Parathyroid adenoma (tissue), 2 donors: ENCODE measurements around the gene ZNF610.

Experiments used
- H2AFZ ChIP-seq: fragments of 300-600 bp; sonication (generic); one replicate; pipeline ENCODE4 v1.7.0; 2017; ENCODE audit warnings: antibody characterized with exemption, mild to moderate bottlenecking
- H3K27ac ChIP-seq: fragments of 300-600 bp; sonication (generic); one replicate; pipeline ENCODE4 v1.7.0; 2017
- H3K27me3 ChIP-seq: fragments of 300-600 bp; sonication (generic); one replicate; pipeline ENCODE4 v1.7.0; 2017; ENCODE audit warnings: low read length; ENCODE audit not compliant: control insufficient read depth, insufficient read depth
- H3K36me3 ChIP-seq: fragments of 300-600 bp; sonication (generic); one replicate; pipeline ENCODE4 v1.7.0; 2017; ENCODE audit warnings: low read length; ENCODE audit not compliant: control insufficient read depth, insufficient read depth
- H3K4me1 ChIP-seq: fragments of 300-600 bp; sonication (generic); one replicate; pipeline ENCODE4 v1.7.0; 2017; ENCODE audit warnings: control low read depth
- H3K4me2 ChIP-seq: fragments of 300-600 bp; sonication (generic); one replicate; pipeline ENCODE4 v1.7.0; 2017; ENCODE audit warnings: low read length
- H3K4me3 ChIP-seq: fragments of 300-600 bp; sonication (generic); one replicate; pipeline ENCODE4 v1.7.0; 2017; ENCODE audit warnings: low read depth, low read length
- H3K79me2 ChIP-seq: fragments of 300-600 bp; sonication (generic); one replicate; pipeline ENCODE4 v1.7.0; 2017; ENCODE audit warnings: control low read depth
- H3K9ac ChIP-seq: fragments of 300-600 bp; sonication (generic); one replicate; pipeline ENCODE4 v1.7.0; 2017; ENCODE audit warnings: mild to moderate bottlenecking
- H3K9me3 ChIP-seq: fragments of 300-600 bp; sonication (generic); one replicate; pipeline ENCODE4 v1.7.0; 2017; ENCODE audit warnings: low read length; ENCODE audit not compliant: control insufficient read depth
- CTCF ChIP-seq: fragments of 300-600 bp; sonication (generic); IDR thresholded peaks from one replicate; pipeline ENCODE4 v1.7.0; 2017; ENCODE audit warnings: antibody characterized with exemption, mild to moderate bottlenecking
- donor health status: primary hyperparathyroidism.

ZNF610 gene

GRCh38 chr19:52415711-52416110, 79.7 kb downstream of the ZNF610 start:
- no peak overlapping the region for H3K4me2 ChIP-seq
- H3K4me1 ChIP-seq: no peaks in the 10 kb centered on the region
- no peak overlapping the region for H3K9ac ChIP-seq
- no peaks in the 10 kb centered on the region for H3K27me3 ChIP-seq
- peaks cover 9% of the 10 kb centered on the region for H3K36me3 ChIP-seq
- H2AFZ ChIP-seq: no peak overlapping the region
- peaks cover 14% of the 10 kb centered on the region for H3K9me3 ChIP-seq
- TF ChIP-seq CTCF: no peak
- no peaks in the 10 kb centered on the region for H3K79me2 ChIP-seq
- H3K27ac ChIP-seq: no peak overlapping the region
- no peak overlapping the region for H3K4me3 ChIP-seq
